GM13976 (cell line): ENCODE data around the gene MOSMO.

Experiments used
- DNase-seq: peaks from one replicate; pipeline ENCODE4 v3.0.0; 2012; ENCODE audit warnings: low spot score
- in situ Hi-C: fragments of 300-500 bp; cut with MboI; formaldehyde crosslinking; loops from one replicate; pipeline ENCODE4 v1.12.0; 2022; ENCODE audit warnings: low sequenced_read_pairs, mixed read lengths, inconsistent platforms; ENCODE audit not compliant: unreplicated experiment
- TF ChIP-seq, protein P1 (sequence below): IDR thresholded peaks from 2 replicates; pipeline ENCODE4 v1.5.1; 2012; ENCODE audit warnings: borderline replicate concordance, mild to moderate bottlenecking; ENCODE audit not compliant: insufficient read depth; ENCODE audit errors: extremely low read depth, missing control alignments, control extremely low read depth

The MOSMO gene

DNA sequence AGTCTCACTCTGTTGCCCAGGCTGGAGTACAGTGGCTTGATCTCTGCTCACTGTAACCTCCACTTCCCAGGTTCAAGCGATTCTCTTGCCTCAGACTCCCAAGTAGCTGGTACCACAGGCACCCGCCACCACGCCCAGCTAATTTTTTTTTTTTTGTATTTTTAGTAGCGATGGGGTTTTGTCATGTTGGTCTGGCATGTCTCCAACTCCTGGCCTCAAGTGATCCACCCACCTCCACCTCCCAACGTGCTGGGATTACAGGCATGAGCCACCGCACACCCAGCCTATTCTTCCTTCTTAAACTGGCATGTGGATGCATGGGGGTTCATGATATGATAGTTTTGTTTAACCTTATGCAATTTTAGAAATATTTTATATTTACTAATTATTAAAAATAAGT lies 45.1 kb downstream of the MOSMO start:
- DNase-seq, result no peak
- TF ChIP-seq, protein P1, sequence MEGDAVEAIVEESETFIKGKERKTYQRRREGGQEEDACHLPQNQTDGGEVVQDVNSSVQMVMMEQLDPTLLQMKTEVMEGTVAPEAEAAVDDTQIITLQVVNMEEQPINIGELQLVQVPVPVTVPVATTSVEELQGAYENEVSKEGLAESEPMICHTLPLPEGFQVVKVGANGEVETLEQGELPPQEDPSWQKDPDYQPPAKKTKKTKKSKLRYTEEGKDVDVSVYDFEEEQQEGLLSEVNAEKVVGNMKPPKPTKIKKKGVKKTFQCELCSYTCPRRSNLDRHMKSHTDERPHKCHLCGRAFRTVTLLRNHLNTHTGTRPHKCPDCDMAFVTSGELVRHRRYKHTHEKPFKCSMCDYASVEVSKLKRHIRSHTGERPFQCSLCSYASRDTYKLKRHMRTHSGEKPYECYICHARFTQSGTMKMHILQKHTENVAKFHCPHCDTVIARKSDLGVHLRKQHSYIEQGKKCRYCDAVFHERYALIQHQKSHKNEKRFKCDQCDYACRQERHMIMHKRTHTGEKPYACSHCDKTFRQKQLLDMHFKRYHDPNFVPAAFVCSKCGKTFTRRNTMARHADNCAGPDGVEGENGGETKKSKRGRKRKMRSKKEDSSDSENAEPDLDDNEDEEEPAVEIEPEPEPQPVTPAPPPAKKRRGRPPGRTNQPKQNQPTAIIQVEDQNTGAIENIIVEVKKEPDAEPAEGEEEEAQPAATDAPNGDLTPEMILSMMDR, result no peak
- in situ Hi-C loops, result no loop called here

DNA sequence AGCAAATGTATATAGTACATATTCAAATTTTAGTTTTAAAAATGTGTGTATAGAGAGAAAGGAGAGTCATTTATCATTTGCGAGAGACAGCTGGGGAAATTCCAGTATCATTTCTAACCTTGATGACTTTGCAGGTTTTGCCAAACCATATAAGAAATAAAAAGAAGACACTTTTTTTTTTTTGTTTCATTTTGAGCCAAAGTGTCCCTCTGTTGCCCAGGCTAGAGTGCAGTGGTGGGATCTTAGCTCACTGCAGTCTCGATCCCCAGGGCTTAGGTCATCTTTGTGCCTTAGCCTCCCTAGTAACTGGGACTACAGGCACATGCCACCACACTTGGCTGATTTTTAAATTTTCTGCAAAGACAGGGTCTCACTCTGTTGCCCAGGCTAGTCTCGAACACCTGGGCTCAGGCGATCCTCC lies 46.0 kb downstream of the MOSMO start:
- in situ Hi-C loops, result no loop called here
- TF ChIP-seq, protein P1, result no peak
- no peak for DNase-seq

DNA sequence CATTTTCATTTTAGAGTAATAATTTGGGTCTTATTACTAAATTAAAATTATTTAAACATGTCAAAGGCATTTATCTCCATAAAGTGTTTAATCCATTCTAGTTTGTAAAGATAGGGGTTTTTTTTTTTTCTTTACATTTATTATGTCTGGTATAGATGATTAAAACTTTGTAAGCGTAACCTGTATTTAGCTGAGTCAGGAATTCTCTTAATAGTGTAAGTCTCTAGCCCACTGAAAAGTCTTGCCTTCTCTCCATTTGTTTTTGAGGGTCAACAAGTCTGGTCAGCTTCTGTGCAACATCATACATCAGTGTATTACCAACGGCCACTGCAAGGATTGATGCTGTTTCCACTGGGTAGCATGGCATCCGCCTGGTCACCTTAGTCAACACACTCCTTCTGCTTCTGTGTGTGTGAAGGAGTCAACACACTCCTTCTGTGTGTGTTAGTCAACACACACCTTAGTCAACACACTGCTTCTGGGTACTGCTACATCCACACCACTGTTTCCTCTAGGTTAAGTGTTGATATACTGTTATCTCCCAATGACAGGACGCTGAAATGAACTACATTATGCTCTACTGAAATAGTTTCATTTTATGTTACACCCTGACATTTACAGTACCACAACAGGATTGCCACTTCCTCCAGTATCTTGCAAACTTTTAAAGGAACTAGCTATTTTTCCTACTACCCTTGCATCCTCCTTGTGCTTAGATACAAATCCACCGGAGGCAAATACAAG lies 47.1 kb downstream of the MOSMO start:
- in situ Hi-C loops, result no loop called here
- no peak for DNase-seq
- TF ChIP-seq, protein P1, result no peak

DNA sequence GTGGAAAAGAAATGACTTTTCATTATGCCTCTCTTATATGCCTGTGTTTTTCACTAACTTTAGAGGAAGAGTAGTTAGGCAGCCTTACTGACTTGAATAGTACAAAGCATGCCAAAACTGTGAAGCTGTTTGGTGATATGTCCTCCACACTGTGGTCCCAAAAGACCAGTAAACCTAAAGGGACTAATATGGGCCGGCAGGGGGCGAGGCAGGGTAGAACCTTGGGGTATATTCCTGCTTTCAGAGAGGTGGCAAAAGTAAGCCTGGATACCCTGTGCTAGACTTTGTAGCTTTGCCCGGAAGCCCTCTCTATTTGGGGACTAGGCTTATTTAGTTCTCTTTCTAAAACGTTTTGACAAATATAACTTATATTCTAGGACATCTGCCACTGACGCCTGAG lies 48.0 kb downstream of the MOSMO start:
- no peak for DNase-seq
- TF ChIP-seq, protein P1, result no peak
- in situ Hi-C loops, result no loop called here

DNA sequence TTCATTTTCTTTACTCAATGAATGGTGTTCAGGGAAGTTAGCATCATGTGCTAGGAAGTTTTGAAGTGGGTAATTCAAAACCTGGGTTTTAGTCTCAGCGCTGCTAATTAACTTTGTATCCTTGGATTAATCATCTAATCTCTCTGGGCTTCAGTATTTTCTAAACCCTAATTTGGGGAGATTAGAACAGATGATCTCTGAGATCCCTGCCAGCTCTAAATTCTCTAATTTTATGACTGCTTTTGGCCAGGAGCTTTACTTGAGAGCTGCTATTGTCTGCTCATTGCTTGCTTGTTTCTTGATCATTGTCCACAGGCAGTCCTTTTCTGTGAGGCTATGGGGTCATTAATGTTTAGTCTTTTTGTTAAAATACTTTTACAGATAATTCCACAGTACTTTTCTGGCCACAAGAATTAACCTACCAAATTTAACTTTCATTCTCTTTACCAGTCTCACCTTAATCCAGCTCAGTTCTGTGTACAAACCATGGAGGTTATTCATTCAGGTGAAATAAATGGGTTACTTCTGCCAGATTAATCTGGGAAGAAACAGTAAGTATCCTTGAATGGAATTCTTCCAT lies 56.1 kb downstream of the MOSMO start:
- in situ Hi-C loops, result no loop called here
- TF ChIP-seq, protein P1, result no peak
- DNase-seq, result no peak

DNA sequence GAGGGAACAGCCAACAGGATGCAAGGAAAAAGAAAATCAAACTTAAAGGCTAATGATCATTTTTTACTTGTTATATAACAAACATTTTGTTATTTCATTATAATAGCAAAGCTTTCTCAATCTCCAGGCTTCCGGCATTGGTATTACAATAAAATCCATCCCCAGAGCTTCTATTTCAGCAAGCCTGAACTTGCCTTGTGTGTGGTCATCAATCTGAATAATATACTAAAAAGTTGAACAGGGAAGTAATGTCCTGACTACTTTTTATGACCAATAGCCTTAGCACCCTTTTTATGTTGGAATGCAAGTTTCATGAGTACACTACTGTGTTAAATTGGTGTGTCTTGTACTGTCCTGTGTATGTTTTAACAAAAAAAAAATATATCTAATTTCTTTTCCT lies 57.3 kb downstream of the MOSMO start:
- TF ChIP-seq, protein P1, result no peak
- in situ Hi-C loops, result no loop called here
- DNase-seq, result no peak
